NCI-H510A (cell line): ENCODE data around the gene FNIP2.
"Not testable (repeated sequence)": the region's sequence is repeated elsewhere in the genome, so short reads cannot be mapped to it uniquely, and the experiment has no call there.

Experiments used
- DNase-seq: peaks from one replicate; lab custom pipeline; 2025; lab: John Stamatoyannopoulos, UW

The FNIP2 gene

GRCh38 chr4:158870626-158871334 lies 102.0 kb downstream of the FNIP2 start:
- peak; percentile 89 for DNase-seq

GRCh38 chr4:158871335-158871724 lies 102.5 kb downstream of the FNIP2 start:
- DNase-seq, result no peak

- no peak for DNase-seq
These were observed 105.1 kb downstream of the FNIP2 start for GRCh38 chr4:158873795-158874401.

- no peak for DNase-seq
These were observed 106.2 kb downstream of the FNIP2 start for GRCh38 chr4:158875026-158875425.

GRCh38 chr4:158875455-158875854 lies 106.6 kb downstream of the FNIP2 start:
- DNase-seq, result no peak

GRCh38 chr4:158877069-158877468 lies 108.2 kb downstream of the FNIP2 start:
- DNase-seq, result no peak

GRCh38 chr4:158882142-158882541 lies 113.3 kb downstream of the FNIP2 start:
- DNase-seq, result not testable (repeated sequence)

- no peak for DNase-seq
These were observed 115.5 kb downstream of the FNIP2 start for GRCh38 chr4:158884280-158884679.

GRCh38 chr4:158885564-158885963 lies 116.7 kb downstream of the FNIP2 start:
- DNase-seq, result no peak

GRCh38 chr4:158890294-158890693 lies 121.5 kb downstream of the FNIP2 start:
- no peak for DNase-seq

GRCh38 chr4:158891256-158891655 lies 122.4 kb downstream of the FNIP2 start:
- DNase-seq, result no peak

- no peak for DNase-seq
These were observed 126.0 kb downstream of the FNIP2 start for GRCh38 chr4:158894826-158895225.

GRCh38 chr4:158895797-158896576 lies 127.2 kb downstream of the FNIP2 start:
- DNase-seq, result no peak

- not testable (repeated sequence) for DNase-seq
These were observed 127.9 kb downstream of the FNIP2 start for GRCh38 chr4:158896577-158897238.

- DNase-seq, result not testable (repeated sequence)
These were observed 131.6 kb downstream of the FNIP2 start for GRCh38 chr4:158900408-158900807.

GRCh38 chr4:158902280-158903078 lies 133.7 kb downstream of the FNIP2 start:
- DNase-seq, result peak; percentile 50

- DNase-seq, result no peak
These were observed 134.2 kb downstream of the FNIP2 start for GRCh38 chr4:158903079-158903456.

- no peak for DNase-seq
These were observed 134.7 kb downstream of the FNIP2 start for GRCh38 chr4:158903472-158904043.

GRCh38 chr4:158904815-158905214 lies 136.0 kb downstream of the FNIP2 start:
- DNase-seq, result no peak

- DNase-seq, result no peak
These were observed 137.2 kb downstream of the FNIP2 start for GRCh38 chr4:158906073-158906472.

- no peak for DNase-seq
These were observed 143.6 kb downstream of the FNIP2 start for GRCh38 chr4:158912390-158912789.
